GM18868 (cell line): ENCODE measurements around the gene SPPL3.
"Not testable (repeated sequence)": the region's sequence is repeated elsewhere in the genome, so short reads cannot be mapped to it uniquely, and the experiment has no call there.

Source experiments
- ATAC-seq: cut with Tn5 transposase; IDR thresholded peaks from one replicate; pipeline ENCODE4 v1.9.1; 2021; ENCODE audit warnings: mild to moderate bottlenecking, moderate library complexity; ENCODE audit not compliant: unreplicated experiment

SPPL3 gene

DNA sequence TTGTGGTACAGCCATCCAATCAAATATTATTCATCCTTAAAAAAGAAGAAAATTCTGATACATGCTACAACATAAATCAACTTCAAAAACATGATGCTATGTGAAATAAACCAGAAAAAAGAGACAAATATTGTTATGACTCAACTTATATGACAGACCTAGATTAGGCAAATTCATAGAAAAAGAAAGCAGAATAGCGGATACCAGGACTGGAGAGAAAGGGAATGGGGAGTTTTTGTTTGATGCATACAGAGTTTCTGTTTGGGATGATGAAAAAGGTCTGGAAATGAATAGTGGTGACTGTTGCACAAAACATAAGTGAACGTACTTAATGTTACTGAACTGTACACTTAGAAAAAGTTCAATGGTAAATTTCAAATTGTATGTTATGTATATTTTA is 82.3 kb downstream of the SPPL3 start:
- no peak for ATAC-seq

DNA sequence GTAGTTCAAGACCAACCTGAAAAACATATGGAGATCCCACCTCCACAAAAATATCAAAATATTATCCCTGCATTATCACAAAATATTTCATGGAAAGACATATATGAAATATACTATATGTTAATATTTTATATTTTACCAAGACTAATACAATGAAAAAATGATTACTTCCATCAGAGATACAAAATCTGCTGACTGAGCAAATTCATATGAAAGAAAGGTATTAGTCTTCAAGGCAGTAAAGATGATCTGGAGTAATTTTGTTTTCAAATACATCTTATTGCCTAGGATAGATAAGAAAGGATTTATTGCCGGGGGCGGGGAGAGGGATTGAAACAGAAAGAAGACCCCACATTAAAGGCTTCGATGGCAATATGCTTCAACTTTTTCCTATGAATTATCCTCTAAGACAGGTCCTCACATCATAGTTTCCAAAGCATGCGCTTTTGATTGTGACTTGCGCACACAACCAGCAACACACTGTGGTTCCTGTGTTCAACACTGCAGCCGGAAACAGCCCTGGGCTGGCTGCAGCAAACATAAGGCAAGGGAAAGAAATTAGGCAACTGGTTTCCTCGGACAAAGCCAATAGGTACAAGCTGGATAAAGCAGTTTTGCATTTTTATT is 83.2 kb downstream of the SPPL3 start:
- ATAC-seq, result no peak

DNA sequence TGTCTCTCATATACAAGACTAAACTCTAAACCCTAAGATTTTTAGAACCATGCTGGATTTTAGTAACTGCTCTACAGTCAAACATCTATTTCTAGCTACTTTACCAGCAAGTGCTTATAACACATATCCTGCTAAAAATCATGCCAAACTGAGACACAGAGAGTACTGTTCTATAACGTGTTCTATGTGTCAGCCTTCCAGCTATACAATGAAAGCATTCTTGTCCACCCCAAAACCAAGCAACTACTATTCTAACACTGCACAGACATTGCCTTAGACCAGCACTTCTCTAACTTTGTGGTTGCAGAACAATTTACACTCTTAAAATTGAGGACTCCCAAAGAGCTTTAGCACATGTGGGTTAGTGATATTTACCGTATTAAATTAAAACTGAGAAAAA is 85.7 kb downstream of the SPPL3 start:
- no peak for ATAC-seq

DNA sequence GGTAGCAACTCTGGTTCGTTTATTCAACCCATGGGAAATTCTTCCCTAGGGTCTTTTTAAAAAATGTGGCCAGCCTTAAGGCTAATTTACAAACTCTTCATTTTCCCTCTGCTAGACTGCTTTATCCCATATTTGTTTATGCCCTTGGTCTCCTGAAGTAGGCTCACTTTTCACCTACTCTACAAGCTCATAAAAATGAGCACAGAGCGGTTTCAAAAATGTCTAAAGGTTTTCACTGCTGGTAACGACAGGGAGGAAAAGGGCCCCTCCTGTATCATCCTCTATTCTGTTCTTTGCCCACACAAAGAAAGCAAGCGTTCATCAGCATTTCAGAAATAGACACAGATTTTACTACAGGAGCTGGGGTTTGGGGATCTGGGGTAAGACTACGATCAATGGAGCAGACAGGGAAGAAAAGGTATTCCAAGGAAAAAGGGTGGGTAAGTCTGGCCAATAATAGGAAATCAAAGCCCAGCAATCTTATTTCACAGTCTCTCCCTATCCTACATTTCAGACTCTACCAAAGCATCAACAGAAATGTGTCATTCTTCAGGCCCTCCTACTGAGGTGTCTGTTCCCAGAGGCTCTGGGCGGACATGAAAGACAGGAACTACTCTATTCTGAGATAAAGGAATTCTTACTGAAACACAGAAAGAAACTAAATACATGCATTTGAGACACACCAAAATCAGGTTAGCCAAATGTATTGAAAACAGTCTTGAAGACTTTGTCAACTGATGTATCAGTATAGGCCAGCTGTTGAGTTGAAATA is 86.4 kb downstream of the SPPL3 start:
- no peak for ATAC-seq

DNA sequence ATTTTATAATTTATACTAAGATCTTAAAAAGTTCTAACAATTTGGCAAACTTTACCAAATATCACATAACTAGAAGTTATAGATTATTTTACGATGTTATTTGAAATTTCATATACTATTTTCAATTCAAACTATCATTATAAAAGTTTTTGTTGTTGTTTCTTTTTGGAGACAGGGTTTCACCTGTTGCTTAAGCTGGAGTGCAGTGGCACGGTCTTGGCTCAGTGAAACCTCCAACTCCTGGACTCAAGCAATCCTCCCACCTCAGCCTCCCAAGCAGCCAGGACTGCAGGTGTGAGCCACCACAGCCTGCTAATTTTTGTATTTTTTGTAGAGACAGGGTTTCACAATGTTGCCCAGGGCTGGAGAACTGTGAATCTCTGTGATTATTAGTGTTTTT is 87.8 kb downstream of the SPPL3 start:
- ATAC-seq, result no peak

DNA sequence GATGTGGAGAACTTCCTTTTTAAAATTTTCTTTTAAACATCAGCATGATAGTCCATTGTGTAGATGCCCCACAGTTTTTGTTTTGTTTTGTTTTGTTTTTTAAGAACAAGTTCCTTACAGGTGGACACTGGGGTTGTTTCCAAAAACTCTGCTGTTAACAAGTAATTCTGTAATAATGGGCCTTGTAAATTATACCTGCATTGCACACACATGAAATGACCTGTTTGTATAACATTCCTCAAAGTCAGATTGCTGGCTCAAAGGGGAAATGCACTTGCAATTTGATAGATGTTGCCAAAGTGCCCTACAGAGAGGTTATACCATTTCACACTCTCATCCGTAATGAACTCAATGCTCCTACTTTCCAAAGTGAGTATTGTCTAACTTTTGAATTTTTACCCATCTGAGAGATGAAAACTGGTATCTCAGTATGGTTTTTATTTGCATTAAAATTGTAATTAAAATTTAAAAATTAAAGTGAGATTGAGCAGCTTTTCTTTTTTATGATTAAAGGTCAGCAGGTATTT is 89.2 kb downstream of the SPPL3 start:
- ATAC-seq, result no peak

DNA sequence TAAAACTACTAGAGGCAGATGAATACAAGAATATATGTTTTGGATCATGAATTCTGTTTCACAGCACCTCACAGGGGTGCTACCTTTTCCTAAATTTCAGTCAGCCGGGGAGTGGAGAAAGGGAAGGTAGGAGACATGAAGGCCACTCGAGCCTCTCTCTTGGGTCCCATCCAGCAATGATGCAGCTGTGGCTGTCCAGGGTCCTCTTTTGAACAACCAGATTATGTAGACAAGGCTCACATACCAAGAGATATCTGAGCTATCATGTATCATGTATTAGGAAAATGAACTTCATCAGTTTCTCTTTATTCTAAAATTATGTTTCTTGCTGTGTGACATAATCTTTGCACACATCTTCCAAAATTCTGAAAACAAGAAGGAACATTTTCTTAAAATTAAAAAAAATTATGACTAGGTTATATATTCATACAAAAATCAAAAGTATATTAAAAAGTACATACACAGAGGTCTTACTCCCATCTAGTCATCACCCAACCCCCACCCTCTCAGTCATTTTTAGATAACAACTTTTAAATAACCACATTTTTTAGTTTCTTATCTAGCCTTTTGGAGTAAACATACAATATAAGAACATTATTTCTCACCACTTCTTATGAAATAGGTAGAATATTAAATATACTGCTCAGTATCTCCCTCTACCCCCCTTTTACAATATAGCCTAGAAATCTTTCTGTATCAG is 89.8 kb downstream of the SPPL3 start:
- no peak for ATAC-seq

DNA sequence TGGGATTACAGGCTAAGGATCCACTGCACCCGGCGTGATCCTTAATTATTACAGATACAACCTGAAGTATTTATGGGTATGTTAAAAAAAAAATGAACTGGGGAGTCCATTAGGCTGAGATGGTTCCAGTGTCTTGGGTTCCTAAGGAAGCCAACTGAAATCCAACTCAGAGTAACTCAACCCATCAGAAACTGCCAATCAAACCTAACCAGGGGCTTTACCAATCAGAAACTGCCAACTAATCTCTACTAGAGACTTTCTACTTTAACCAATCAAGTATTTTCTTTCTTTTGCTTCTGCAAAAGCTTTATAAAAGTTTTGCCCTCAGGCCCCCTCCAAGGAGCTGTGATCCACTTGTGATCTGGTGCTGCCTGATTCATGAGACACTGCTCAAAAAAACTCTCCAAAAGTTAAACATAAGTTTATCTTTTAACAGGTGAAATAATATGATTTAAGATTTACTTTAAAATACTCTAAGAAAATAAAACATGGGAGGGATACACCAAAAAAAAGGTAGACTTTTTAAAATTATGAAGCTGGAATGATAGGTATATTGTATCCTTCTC is 90.5 kb downstream of the SPPL3 start:
- no peak for ATAC-seq

DNA sequence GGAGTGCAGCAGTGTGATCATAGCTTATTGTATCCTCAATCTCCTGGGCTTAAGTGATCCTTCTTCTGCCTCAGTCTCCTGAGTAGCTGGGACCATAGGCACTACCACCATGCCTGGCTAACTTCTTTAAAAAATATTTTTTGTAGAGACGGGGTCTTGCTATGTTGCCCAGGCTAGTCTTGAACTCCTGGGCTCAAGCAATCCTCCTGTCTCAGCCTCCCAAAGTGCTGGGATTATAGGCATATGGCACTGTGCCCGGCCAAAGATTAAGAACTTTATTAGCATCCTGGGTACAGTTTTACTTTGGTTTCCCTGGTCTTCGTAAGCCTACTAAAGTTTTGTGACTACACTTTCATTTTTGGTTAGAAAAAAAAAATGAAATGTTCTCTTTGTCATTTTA is 94.1 kb downstream of the SPPL3 start:
- no peak for ATAC-seq

DNA sequence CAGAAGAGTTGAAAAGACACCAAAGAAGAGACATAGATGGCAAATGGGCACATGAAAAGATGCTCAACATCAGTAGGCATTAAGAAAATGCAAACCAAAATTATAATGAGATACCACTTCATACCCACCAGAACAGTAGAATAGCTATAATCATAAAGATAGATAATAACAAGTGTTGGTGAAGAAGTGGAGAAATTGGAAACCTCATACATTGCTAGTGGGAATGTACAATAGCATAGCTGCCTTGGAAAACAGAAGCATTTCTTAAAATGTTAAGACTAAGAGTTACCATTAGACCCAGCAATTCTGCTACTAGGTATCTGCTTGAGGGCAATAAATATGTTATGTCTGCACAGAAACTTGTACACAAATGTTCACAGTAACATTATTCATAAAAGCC is 99.7 kb downstream of the SPPL3 start:
- no peak for ATAC-seq

DNA sequence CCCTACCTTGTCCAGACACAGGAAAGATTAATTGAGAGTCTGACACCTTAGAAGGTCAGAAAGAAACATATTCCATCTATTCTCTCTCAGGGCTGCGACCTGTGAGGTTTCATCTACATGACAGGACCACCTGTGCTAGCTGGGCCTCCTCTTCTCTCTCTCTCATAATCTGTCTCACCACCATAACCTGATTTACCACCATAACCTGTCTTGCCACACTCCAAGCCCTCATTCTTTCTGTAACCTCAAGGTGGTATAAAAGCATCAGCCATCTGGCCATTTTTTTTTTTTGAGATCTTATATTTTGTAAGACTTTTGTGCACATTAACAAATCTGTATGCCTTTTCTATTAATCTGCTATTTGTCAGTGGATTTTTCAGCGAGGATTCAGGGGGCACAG is 103.0 kb downstream of the SPPL3 start:
- no peak for ATAC-seq

DNA sequence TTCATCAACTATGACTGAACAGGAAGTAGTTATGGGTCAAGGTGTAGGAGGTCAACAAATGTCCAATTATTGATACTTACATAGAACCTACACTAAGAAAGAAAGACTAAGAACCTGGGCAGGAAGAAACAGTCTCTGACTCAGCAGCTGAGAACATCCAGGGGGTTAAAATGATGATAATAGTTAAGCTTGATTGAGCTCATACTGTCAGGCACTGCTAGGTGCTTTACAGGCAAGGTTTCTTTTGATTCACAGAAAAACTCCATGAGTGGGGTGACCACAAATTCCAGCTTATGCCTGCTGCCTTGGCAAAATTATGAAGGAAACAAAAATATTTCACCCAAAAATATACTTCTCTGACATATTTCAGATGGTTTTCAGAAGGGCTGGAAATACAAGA is 103.5 kb downstream of the SPPL3 start:
- no peak for ATAC-seq

DNA sequence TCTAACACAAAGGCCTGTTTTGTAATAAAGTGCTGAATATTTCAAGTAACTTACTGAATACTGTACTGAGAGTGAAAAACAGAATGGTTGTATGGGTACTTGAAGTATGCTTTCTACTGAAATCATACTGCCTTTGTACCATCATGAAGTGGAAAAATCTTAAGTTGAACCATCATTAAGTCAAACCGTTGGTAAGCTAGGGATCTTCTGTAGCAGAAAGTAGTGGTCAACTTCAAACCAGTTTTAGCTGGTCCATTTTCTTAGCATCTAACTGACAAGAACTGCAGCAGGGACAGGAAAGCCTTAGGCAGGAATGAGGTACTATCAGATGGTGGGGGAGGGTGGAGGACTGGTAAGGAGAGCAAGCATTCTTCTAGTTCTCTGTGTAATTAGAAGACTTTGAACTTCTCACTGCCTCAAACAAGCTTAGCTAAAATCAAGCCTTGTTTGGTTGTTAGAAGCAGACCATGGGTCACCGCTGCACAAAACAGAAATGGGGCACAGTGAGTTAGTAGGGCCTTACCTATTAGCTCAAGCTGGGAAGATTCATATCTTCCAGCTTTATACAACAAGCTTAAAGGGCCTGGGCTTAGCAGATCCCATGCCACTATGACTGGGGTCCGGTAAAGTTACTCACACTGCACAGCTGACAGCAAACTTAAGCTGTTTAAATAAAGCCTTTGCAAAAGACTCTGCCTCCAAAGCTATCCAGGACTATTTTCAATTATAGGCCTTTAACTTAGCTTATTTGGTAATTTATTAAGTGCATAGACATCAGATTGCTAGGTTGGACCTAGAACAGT is 104.7 kb downstream of the SPPL3 start:
- no peak for ATAC-seq

DNA sequence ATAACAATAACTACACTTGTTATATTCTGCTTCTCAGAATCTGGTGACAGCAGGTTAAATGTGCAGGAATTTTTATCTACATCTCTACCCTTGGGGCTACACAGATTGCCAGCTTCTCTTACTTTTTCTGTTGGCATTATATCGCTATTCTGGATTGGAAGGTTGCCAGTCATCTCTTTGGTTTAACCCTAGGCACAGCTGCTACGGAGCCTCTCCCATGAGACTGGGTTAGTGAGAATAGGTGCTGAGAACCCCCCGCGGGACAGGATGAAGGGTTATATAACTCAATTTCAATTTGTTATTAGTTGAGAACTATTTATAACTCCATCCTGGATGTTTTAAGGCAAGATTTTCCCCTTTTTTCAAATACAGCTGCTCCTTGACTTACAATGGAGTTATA is 105.5 kb downstream of the SPPL3 start:
- ATAC-seq, result no peak

DNA sequence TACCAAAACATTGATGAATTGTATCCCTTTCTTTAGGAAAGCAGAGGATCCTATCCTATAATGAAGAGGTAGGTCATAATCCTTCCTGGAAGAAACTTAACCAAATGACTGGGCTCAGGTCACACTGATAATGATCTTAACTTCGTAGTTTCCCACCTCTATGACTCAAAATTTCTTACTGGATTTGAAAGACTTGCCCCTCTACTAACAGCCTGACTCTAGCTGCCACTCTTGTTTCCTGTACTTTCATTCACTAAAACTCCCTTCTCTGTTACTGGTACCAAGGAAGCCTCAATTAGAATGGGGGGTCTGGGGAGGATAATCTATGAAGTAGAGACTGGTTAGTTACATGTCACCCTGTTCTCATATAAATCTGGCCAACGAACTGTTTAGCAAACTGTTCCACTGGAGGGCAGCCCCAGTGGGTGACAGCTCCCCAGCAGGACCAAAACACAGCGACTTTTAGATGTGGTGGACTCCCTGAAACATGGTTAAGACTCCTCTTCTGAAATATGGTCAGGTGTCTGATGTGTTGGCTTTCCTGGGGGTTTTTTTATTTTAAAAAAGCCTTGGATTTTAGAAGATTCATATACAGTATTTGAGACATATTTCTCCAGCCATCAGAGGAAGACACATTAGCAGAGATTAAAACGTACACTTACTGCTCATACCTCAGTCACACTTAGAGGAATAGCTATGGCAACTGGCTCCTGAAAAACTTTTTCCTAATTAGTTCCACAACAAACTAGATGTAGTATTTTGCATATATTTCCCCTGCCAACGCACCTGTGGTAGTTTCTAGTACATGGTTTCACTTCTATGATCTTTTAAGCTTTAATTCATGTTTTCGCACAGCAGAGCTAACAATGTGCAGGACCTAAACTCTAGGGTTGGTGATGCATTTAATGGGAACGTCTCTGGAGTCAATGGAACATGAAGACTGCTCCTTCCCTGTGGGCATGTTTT is 106.2 kb downstream of the SPPL3 start:
- no peak for ATAC-seq

DNA sequence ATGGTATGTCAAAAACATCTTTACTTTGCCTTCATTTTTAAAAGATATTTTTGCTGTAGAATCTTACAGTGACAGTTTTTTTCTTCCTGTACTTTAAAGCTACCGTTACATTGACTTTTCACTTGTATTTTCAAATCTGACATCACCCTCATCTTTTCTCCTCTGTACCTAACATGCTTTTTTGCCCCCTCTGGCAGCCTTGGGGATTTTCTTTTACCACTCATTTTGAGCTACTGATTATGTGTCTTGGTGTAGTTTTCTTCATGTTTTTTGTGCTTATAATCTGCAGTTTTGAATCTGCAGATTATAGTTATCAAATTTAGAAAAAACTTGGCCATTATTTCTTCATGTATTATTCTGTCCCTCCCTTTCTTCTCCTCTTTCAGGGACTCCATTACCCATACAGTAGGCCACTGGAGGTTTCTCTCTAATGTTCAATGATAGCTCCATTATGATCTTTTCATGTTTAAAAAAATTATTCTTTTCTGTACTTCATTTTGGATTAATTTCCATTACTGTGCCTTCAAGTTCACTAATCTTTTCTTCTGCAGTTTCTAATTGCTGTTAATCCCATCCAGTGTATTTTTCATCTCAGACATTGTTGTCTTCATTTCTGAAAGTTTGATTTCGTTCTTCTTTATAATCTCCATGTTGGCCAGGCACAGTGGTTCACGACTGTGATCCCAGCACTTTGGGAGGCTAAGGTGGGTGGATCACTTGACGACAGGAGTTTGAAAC is 108.5 kb downstream of the SPPL3 start:
- no peak for ATAC-seq

DNA sequence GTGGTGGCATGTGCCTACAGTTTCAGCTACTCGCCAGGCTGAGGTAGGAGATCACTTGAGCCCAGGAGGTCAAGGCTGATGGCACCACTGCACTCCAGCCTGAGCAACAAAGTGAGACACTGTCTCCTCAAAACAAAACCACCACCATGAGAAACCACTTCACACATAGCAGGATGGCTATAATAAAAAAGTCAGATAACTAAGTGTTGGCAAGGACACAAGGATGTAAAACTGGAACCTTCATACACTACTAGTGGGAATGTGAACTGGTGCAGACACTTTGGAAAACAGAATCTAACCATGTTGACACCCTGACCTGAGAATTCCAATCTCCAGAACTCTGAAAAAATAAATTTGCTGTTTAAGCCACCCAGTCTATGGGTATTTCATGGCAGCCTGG is 110.8 kb downstream of the SPPL3 start:
- ATAC-seq, result no peak

DNA sequence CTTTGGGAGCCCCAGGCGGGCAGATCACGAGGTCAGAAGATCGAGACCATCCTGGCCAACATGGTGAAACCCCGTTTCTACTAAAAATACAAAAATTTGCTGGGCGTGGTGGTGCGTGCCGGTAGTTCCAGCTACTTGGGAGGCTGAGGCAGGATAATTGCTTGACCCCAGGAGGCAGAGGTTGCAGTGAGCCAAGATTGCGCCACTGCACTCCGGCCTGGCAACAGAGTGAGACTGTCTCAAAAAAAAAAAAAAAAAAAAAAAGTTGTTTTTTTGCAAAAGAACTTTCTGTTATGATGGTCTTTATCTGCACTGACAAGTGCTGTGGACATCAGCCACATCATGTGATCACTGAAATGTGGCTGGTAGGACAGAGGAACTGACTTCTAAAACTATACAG is 111.7 kb downstream of the SPPL3 start:
- ATAC-seq, result not testable (repeated sequence)

DNA sequence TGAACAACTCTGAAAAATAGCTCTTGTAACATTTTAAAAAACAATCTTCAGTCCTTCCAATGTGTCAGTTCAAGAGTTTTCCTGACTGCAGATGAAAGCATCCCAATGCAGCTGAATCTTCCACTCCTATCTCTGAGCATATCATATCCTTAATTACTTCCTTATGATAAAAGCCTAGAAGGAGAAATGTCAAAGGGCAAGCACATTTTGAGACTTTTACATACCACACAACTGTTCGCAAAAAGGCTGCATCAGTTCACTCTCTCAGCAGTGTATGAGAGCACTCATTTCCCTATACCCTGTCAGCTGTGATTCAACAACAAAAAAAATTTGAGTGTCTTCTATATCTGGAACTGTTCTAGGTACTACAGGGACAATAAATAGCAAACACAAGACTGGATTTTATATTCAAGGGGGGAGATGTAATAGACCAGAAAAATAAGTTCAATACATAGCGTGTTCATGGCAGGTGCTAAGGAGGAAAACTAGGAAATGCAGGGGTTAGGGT is 112.4 kb downstream of the SPPL3 start:
- ATAC-seq, result no peak
